GM19324 (cell line): ENCODE results near the gene HSPB2.
"Not testable (repeated sequence)": the region's sequence is repeated elsewhere in the genome, so short reads cannot be mapped to it uniquely, and the experiment has no call there.

ENCODE experiments used
- ATAC-seq: cut with Tn5 transposase; IDR thresholded peaks from one replicate; pipeline ENCODE4 v1.9.1; 2021; ENCODE audit warnings: mild to moderate bottlenecking, moderate library complexity; ENCODE audit not compliant: unreplicated experiment, low FRiP score

HSPB2 gene

GRCh38 chr11:111912535-111912934 is at the start of gene HSPB2:
HSPB2 (plus strand) TSS chr11:111912734; CDS start chr11:111912830, 96 bp downstream.
- no peak for ATAC-seq

- ATAC-seq, result no peak
Measured at GRCh38 chr11:111870113-111870512, 42.4 kb upstream of the HSPB2 start.

GRCh38 chr11:111870522-111870885 is 42.0 kb upstream of the HSPB2 start:
- no peak for ATAC-seq

GRCh38 chr11:111870886-111871692 is 41.4 kb upstream of the HSPB2 start, which contains the start of gene ALG9:
ALG9 (minus strand) TSS chr11:111871581; CDS start chr11:111871482, 99 bp downstream.
- peak; percentile 93 for ATAC-seq

GRCh38 chr11:111871693-111872161 is 40.8 kb upstream of the HSPB2 start:
- no peak for ATAC-seq

GRCh38 chr11:111878385-111878848 is 34.1 kb upstream of the HSPB2 start:
- no peak for ATAC-seq

- ATAC-seq, result peak; percentile 94
Measured at GRCh38 chr11:111878849-111879636, 33.5 kb upstream of the HSPB2 start, which contains the start of the genes CFAP68 and FDXACB1. CFAP68 (plus strand) TSS chr11:111879541; CDS start chr11:111879561, 20 bp downstream. FDXACB1 (minus strand) TSS chr11:111879165; CDS start chr11:111879132, 33 bp downstream.

GRCh38 chr11:111879637-111879960 is 32.9 kb upstream of the HSPB2 start:
- ATAC-seq, result no peak

- ATAC-seq, result no peak
Measured at GRCh38 chr11:111882202-111882601, 30.3 kb upstream of the HSPB2 start.

GRCh38 chr11:111885053-111885452 is 27.5 kb upstream of the HSPB2 start:
- not testable (repeated sequence) for ATAC-seq

GRCh38 chr11:111886032-111886431 is 26.5 kb upstream of the HSPB2 start:
- no peak for ATAC-seq

- no peak for ATAC-seq
Measured at GRCh38 chr11:111886844-111887243, 25.7 kb upstream of the HSPB2 start.

- ATAC-seq, result no peak
Measured at GRCh38 chr11:111905411-111905810, 7.1 kb upstream of the HSPB2 start.

GRCh38 chr11:111906680-111907079 is 5.9 kb upstream of the HSPB2 start:
- ATAC-seq, result no peak

- ATAC-seq, result no peak
Measured at GRCh38 chr11:111908639-111909305, 3.8 kb upstream of the HSPB2 start.

- ATAC-seq, result no peak
Measured at GRCh38 chr11:111909378-111909777, 3.2 kb upstream of the HSPB2 start.

GRCh38 chr11:111910676-111911562 is 1.6 kb upstream of the HSPB2 start:
- no peak for ATAC-seq

GRCh38 chr11:111911563-111912401 is 752 bp upstream of the HSPB2 start, which contains the start of gene CRYAB:
CRYAB (minus strand) TSS chr11:111911770; CDS start chr11:111911724, 46 bp downstream.
- no peak for ATAC-seq
